ENCODE data around the gene ARFGEF3.

DNA sequence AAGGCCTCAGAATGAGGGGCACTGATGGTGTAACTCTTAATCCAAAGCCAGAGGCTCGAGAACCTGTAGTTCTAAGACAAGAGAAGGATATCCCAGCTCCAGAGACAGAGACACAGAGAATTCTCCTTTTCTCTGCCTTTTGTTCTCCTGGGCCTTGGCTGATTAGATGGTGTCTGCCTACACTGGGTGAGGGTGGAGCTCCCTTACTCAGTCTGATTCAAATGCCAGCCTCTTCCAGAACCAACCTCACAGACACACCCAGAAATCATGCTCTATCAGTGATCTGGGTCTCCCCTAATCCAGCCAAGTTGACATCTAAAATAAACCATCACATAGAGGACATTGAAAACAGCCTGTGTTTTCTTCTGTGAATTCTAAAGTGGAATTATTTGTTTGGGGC lies 148.0 kb downstream of the ARFGEF3 start:
- TF ChIP-seq, protein P1, sequence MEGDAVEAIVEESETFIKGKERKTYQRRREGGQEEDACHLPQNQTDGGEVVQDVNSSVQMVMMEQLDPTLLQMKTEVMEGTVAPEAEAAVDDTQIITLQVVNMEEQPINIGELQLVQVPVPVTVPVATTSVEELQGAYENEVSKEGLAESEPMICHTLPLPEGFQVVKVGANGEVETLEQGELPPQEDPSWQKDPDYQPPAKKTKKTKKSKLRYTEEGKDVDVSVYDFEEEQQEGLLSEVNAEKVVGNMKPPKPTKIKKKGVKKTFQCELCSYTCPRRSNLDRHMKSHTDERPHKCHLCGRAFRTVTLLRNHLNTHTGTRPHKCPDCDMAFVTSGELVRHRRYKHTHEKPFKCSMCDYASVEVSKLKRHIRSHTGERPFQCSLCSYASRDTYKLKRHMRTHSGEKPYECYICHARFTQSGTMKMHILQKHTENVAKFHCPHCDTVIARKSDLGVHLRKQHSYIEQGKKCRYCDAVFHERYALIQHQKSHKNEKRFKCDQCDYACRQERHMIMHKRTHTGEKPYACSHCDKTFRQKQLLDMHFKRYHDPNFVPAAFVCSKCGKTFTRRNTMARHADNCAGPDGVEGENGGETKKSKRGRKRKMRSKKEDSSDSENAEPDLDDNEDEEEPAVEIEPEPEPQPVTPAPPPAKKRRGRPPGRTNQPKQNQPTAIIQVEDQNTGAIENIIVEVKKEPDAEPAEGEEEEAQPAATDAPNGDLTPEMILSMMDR (IDR thresholded peaks at IDR 0.05): no peak
- TF ChIP-seq EZH2 (IDR thresholded peaks at IDR 0.05; ENCODE audit: borderline replicate concordance, insufficient read depth, low read depth, low read length, poor library complexity, severe bottlenecking): no peak
